Left kidney (tissue), 2 donors: Measurements from ENCODE around the gene NCKAP5L. TPM values are rescaled to one million over a fixed set of nuclear protein-coding genes. Genes with fewer than 3 reads are reported as not detected.

Source experiments
- DNase-seq: peaks from one replicate; pipeline ENCODE4 v3.0.0-alpha.2; 2013
- polyA plus RNA-seq: library from polyadenylated mRNA; unstranded; fragments of 120-200 nt; gene quantifications from one replicate; pipeline ENCODE4 v1.2.1, GENCODE V29; 2013; ENCODE audit not compliant: insufficient read length

Gene NCKAP5L
- polyA plus RNA-seq, 1 donor = 18.3 TPM

GRCh38 chr12:49823951-49824350, 4.3 kb downstream of the NCKAP5L start:
- no peak for DNase-seq

GRCh38 chr12:49823350-49823749, 4.9 kb downstream of the NCKAP5L start:
- no peak for DNase-seq

GRCh38 chr12:49821373-49822287, 6.6 kb downstream of the NCKAP5L start:
- no peak for DNase-seq

- no peak for DNase-seq
Measured at GRCh38 chr12:49819786-49820185, 8.4 kb downstream of the NCKAP5L start.

- DNase-seq = no peak
Measured at GRCh38 chr12:49818241-49818895, 9.8 kb downstream of the NCKAP5L start.

- DNase-seq = no peak
Measured at GRCh38 chr12:49813131-49813530, 15.1 kb downstream of the NCKAP5L start.

GRCh38 chr12:49811961-49812401, 16.2 kb downstream of the NCKAP5L start:
- no peak for DNase-seq

- no peak for DNase-seq
Measured at GRCh38 chr12:49811136-49811535, 17.1 kb downstream of the NCKAP5L start.

- DNase-seq = peak; percentile 15
Measured at GRCh38 chr12:49809906-49810389, 18.3 kb downstream of the NCKAP5L start.

- no peak for DNase-seq
Measured at GRCh38 chr12:49809381-49809905, 18.8 kb downstream of the NCKAP5L start.

- peak; percentile 36 for DNase-seq
Measured at GRCh38 chr12:49808686-49809380, 19.4 kb downstream of the NCKAP5L start.

GRCh38 chr12:49807991-49808580, 20.1 kb downstream of the NCKAP5L start:
- no peak for DNase-seq

- no peak for DNase-seq
Measured at GRCh38 chr12:49806877-49807276, 21.3 kb downstream of the NCKAP5L start.

GRCh38 chr12:49806321-49806813, 21.8 kb downstream of the NCKAP5L start:
- no peak for DNase-seq

GRCh38 chr12:49805409-49805808, 22.8 kb downstream of the NCKAP5L start:
- DNase-seq = no peak

GRCh38 chr12:49804821-49805220, 23.4 kb downstream of the NCKAP5L start:
- DNase-seq = no peak

- no peak for DNase-seq
Measured at GRCh38 chr12:49803693-49804450, 24.3 kb downstream of the NCKAP5L start.

GRCh38 chr12:49801141-49802063, 26.8 kb downstream of the NCKAP5L start:
- DNase-seq = no peak

- no peak for DNase-seq
Measured at GRCh38 chr12:49800421-49801140, 27.6 kb downstream of the NCKAP5L start.
